DMS53 (cell line): ENCODE data around the gene CHP1.
"Not testable (repeated sequence)": the region's sequence is repeated elsewhere in the genome, so short reads cannot be mapped to it uniquely, and the experiment has no call there.

ENCODE experiments used
- DNase-seq: peaks from one replicate; lab custom pipeline; 2025; lab: John Stamatoyannopoulos, UW

The CHP1 gene

GRCh38 chr15:41292521-41292920, 61.5 kb downstream of the CHP1 start:
- no peak for DNase-seq

DNA sequence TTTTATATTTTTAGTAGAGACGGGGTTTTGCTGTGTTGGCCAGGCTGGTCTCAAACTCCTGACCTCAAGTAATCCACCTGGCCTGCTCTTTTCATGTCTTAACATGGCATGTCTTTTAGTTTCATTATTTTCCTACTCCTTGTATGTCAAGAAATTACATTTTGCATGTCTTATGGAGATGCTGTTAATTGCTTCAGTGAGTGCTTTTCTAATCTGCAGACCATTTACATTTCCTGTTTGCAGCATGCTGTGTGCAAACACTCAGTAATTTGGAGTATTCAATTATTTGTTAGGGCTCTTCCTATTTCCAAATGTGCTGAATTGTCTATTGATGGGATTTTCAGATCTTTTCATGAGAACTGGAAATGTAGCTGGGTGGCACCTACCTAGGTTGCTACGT, 70.1 kb downstream of the CHP1 start:
- DNase-seq = not testable (repeated sequence)

DNA sequence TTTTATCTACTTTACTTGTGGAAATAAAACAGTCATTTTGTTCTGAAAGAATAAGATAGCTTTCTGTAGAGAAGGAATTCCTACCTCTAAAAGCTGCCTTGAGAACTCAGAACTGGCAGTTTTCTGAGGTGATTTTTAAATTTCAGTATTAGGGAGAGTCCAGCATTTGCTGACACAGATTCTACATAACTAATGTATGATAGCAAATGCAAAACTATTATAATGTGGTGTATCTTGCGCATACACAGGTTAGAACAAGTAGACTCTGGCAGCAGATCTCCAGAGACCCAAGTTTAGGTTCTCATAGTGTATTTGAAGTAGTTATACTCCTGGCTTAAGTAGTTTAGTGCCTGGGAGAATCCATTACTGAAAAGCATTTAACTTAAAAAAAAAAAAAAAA, 70.5 kb downstream of the CHP1 start:
- DNase-seq = no peak

DNA sequence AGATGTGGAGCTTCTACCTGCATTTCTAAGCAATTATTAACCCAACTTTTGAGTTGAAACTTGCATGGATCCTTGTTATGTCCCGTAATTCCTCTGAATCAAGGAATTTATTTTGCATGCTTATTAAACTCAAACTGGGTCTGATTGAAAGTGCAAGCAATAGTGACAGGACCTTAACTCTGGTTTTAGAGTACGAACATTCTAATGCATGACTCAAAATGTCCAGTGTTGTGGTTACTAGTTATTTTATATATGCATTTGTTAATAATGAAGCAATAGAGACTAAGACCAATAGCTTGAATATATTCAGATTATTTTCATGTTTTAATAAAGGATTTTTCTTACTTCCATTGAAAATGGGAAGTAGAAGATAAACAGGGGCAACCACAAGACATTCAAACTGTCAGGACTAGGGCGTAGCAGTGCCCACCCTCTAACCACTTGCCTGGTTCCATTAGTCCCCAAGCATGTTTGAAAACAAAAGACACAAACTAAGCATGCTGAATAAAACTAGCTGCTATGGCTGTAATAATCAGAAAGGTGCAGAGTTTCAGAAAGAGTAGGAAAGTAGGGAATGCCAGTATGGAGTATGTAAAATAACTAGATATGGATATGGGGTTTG, 73.2 kb downstream of the CHP1 start:
- no peak for DNase-seq

GRCh38 chr15:41307679-41308078, 76.6 kb downstream of the CHP1 start:
- DNase-seq = no peak

DNA sequence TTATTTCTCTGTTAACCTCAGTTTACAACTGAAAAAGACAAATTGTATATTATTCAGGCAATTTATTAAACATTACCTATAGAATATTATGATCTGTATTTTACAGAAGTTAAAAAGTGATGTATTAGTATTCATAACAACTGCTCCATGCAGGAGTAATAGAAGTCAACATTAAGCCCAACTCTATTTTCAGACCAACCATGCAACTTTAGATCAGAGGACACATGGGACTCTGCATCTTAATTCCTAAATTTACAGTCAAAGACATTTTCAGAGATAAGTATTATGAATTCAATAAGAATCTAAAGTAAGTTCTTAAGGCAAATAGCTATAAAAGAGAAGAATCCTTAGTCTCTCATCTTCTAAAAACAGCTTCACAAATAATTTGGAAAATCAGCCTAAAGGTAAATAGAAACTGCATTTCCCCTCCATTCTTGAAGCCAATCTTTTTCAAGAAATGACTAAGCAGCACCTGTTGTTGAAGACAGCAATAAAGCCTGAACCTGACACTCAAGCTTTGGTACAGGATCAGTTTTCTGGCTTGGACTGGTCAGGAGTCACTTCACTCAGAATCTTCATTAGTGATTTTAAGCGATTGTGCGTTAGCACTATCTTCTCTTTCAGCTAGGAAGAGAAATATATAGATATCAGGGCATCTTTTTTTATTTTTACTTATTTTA, 78.3 kb downstream of the CHP1 start:
- no peak for DNase-seq

DNA sequence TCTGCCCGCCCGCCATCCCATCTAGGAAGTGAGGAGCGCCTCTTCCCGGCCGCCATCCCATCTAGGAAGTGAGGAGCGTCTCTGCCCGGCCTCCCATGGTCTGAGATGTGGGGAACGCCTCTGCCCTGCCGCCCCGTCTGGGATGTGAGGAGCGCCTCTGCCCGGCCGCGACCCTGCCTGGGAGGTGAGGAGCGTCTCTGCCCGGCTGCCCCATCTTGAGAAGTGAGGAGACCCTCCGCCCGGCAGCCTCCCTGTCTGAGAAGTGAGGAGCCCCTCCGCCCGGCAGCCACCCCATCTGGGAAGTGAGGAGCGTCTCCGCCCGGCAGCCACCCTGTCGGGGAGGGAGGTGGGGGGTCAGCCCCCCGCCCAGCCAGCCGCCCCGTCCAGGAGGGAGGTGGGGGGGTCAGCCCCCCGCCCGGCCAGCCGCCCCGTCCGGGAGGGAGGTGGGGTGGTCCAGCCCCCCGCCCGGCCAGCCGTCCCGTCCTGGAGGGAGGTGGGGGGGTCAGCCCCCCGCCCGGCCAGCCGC, 89.8 kb downstream of the CHP1 start:
- not testable (repeated sequence) for DNase-seq

DNA sequence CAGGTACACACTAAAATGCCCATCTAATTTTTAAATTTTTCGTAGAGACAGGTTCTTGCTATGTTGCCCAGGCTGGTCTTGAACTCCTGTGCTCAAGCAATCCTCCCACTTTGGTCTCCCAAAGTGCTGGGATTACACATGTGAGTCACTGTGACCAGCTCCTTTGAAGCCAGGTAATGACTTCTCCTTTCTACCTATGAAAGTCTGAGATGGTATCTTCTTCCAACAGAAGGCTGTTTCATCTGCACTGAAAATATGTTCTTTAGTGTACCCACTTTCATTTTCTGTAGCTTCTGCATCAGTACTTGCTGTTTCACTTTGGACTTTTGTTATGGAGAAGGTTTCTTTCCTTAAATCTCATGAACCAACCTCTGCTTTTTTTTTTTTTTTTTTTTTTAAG, 92.5 kb downstream of the CHP1 start:
- no peak for DNase-seq

DNA sequence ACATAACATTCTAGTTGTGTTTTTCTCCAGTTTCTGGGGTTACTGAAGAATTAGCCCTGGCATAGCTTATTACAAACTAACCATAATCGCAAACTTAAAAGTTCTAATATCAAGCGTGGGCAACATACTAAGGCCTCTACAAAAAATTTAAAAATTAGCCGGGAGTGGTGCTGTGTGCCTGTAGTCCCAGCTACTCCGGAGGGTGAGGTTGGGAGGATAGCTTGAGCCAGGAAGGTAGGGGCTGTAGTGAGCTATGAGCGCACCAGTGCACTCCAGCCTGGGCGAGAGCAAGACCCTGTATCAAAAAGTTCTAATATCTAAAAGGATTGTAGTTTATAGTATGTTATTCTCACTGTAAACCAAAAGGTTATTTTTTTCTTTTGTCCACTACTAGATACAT, 100.2 kb downstream of the CHP1 start:
- DNase-seq = peak; percentile 2
